ENCODE measurements around the gene ZKSCAN8. TPM values are rescaled to one million over a fixed set of nuclear protein-coding genes. Genes with fewer than 3 reads are reported as not detected.

Gene ZKSCAN8
- polyA plus RNA-seq, 1 experiment = 11.5 TPM

DNA sequence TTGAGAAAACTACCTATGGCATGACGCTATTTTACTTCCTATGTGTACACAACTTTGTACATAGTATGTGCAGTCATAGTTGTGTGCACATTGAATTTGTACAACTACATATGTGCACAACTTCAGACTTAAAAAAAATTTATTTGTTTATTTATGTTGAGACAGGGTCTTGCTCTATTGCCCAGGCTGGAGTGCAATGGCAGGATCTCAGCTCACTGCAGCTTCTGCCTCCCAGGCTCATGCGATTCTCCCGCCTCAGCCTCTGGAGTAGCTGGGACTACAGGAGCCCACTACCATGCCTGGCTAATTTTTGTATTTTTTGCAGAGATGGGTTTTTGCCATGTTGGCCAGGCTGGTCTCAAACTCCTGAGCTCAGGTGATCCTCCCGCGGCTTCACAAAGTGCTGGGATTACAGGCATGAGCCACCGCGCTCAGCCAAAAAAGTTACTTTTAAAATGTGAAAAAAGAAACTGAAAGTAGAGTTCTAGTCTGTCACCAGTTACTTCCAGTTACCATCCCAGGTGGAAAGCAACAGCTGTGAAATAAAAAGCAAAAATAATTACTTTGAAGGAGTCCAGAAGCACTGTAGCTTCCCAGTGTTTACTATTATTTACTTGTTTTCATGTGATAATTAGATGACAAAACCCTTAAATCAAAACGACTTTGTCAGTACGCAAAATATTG, 1.7 kb upstream of the ZKSCAN8 start:
- H3K27ac ChIP-seq (ENCODE audit: low read depth, low read length) = no peak overlapping the region
- TF ChIP-seq, protein P1, sequence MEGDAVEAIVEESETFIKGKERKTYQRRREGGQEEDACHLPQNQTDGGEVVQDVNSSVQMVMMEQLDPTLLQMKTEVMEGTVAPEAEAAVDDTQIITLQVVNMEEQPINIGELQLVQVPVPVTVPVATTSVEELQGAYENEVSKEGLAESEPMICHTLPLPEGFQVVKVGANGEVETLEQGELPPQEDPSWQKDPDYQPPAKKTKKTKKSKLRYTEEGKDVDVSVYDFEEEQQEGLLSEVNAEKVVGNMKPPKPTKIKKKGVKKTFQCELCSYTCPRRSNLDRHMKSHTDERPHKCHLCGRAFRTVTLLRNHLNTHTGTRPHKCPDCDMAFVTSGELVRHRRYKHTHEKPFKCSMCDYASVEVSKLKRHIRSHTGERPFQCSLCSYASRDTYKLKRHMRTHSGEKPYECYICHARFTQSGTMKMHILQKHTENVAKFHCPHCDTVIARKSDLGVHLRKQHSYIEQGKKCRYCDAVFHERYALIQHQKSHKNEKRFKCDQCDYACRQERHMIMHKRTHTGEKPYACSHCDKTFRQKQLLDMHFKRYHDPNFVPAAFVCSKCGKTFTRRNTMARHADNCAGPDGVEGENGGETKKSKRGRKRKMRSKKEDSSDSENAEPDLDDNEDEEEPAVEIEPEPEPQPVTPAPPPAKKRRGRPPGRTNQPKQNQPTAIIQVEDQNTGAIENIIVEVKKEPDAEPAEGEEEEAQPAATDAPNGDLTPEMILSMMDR (IDR thresholded peaks at IDR 0.05; ENCODE audit: low read depth, low read length) = no peak
- DNase-seq (ENCODE audit: low read depth, low spot score) = no peak
- ChIA-PET POLR2A (no interaction called here), CTCF (interaction anchor here (0.7 to 3.6 kb wide), 3 partner anchors 36 to 302 kb away, joined by 3 to 34 read pairs (median 5); a partner anchor contains a TSS)
- H3K4me3 ChIP-seq (ENCODE audit: low read depth, low read length) = no peak overlapping the region
- H3K27me3 ChIP-seq (ENCODE audit: control insufficient read depth, insufficient read depth, low read length) = no peaks in the 10 kb centered on the region
- no peaks in the 10 kb centered on the region; the same call in 1 of the 2 replicates for H3K9me3 ChIP-seq (ENCODE audit: control insufficient read depth, insufficient read depth, low read length)

DNA sequence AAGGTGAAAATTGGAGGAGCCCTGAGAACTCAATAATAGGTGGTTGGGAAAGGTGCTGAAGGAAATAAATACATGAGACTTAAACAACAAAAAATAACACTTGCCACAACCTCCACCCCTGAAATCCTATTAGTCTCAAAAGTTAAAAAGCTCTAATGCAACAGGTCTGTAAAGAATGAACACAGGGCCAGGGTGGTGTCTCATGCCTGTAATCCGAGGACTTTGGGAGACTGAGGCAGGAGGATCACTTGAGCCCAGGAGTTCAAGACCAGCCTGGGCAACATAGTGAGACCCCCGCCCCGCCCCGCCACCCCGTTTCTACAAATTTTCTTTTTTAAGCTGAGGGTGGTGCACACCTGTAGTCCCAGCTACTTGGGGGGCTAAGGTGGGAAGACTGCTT, 1.1 kb upstream of the ZKSCAN8 start:
- TF ChIP-seq, protein P1 (IDR thresholded peaks at IDR 0.05; ENCODE audit: low read depth, low read length) = no peak
- ChIA-PET CTCF (interaction anchor here (0.5 to 3.6 kb wide), 7 partner anchors 37 to 278 kb away, joined by 3 to 34 read pairs (median 5); no protein-coding TSS in a partner anchor), POLR2A (interaction anchor here (1.4 to 1.6 kb wide), 2 partner anchors 16 to 21 kb away, joined by 12 to 14 read pairs; partner anchors contain the start of gene ZSCAN16)
- no peak overlapping the region for H3K27ac ChIP-seq (ENCODE audit: low read depth, low read length)
- DNase-seq (ENCODE audit: low read depth, low spot score) = no peak
- no peaks in the 10 kb centered on the region for H3K27me3 ChIP-seq (ENCODE audit: control insufficient read depth, insufficient read depth, low read length)
- no peaks in the 10 kb centered on the region; the same call in 1 of the 2 replicates for H3K9me3 ChIP-seq (ENCODE audit: control insufficient read depth, insufficient read depth, low read length)
- no peak overlapping the region for H3K4me3 ChIP-seq (ENCODE audit: low read depth, low read length)

DNA sequence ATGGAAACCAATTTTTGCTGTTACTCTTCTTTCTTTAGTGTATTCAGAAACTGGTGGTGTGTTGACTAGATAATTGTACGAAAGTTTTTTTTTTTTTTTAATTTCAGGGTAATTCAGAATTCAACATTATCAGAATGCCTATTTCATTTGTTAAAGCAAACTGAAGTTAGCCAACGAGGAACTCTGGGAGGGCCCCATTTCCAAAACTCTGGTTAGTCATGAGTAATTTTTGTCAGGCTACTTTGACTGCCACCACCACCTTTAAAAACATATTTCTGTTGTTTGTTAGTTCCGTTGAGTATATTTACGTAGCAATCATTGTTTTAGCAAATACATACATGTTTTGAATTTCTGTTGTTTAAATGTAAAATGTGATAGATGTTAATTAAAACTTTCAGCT, 763 bp downstream of the ZKSCAN8 start:
- TF ChIP-seq, protein P1 (IDR thresholded peaks at IDR 0.05; ENCODE audit: low read depth, low read length) = no peak
- ChIA-PET CTCF (interaction anchor here (1.1 to 3.6 kb wide), 4 partner anchors 38 to 242 kb away, joined by 4 to 34 read pairs (median 4); no protein-coding TSS in a partner anchor), POLR2A (interaction anchor here (1.2 to 1.6 kb wide), 4 partner anchors 18 to 207 kb away, joined by 4 to 14 read pairs (median 6); partner anchors contain the start of genes ZKSCAN3, ZSCAN16 and ZSCAN26)
- DNase-seq (ENCODE audit: low read depth, low spot score) = no peak
- no peaks in the 10 kb centered on the region for H3K27me3 ChIP-seq (ENCODE audit: control insufficient read depth, insufficient read depth, low read length)
- no peaks in the 10 kb centered on the region; the same call in 1 of the 2 replicates for H3K9me3 ChIP-seq (ENCODE audit: control insufficient read depth, insufficient read depth, low read length)
- no peak overlapping the region for H3K27ac ChIP-seq (ENCODE audit: low read depth, low read length)
- H3K4me3 ChIP-seq (ENCODE audit: low read depth, low read length) = peak overlapping the region; percentile 95

DNA sequence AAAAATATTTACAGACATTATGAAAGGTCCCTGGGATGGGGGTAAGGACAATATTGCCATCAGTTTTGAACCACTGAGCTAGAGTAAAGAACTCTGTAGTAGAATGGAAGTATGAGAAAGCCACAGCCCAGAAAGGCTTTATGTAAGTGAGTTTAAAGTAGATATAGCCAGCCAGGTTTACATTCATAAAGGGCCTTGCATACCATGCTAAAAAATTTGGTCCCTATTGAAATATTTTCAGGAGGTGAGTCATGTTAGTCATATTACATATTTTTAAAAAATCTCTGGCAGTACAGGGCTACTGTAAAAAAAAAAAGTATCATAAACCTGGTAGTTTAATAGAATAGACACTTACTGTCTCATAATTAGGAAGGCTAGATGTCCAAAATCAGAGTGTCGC, 3.5 kb downstream of the ZKSCAN8 start:
- TF ChIP-seq, protein P1 (IDR thresholded peaks at IDR 0.05; ENCODE audit: low read depth, low read length) = no peak
- Histone ChIP-seq H3K27ac (ENCODE audit: low read depth, low read length) (no peak overlapping the region), H3K27me3 (ENCODE audit: control insufficient read depth, insufficient read depth, low read length) (no peaks in the 10 kb centered on the region), H3K9me3 (ENCODE audit: control insufficient read depth, insufficient read depth, low read length) (no peaks in the 10 kb centered on the region; the same call in 1 of the 2 replicates), H3K4me3 (ENCODE audit: low read depth, low read length) (no peak overlapping the region)
- ChIA-PET CTCF (no interaction called here), POLR2A (no interaction called here)
- no peak for DNase-seq (ENCODE audit: low read depth, low spot score)

DNA sequence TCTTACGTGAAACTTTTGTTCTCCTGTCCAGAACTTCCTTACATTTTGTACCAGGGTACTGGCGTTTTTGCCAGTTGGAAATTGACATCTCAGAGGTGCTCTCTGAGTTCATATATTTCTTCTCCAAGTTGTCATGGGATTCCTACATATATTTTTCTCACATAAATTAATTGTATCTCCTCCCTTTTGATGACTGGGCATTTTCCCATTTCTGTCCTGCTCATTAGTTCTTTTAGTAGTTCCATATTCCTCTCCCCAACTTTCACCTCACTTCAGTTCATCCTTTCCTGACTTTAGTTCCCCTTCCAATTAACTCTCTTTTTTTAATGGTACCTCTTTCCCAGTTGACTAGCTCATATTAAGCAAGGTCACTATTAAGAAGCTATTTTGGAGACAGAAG, 10.8 kb downstream of the ZKSCAN8 start:
- POLR2A ChIA-PET = interaction anchor here (0.6 kb wide), 2 partner anchors 9 to 246 kb away, joined by 3 to 4 read pairs; no protein-coding TSS in a partner anchor
- Histone ChIP-seq H3K27ac (ENCODE audit: low read depth, low read length) (no peak overlapping the region), H3K4me3 (ENCODE audit: low read depth, low read length) (no peak overlapping the region), H3K9me3 (ENCODE audit: control insufficient read depth, insufficient read depth, low read length) (peaks cover 8% of the 10 kb centered on the region; the same call in 1 of the 2 replicates), H3K27me3 (ENCODE audit: control insufficient read depth, insufficient read depth, low read length) (no peaks in the 10 kb centered on the region)
- CTCF ChIA-PET = no interaction called here
- TF ChIP-seq, protein P1 (IDR thresholded peaks at IDR 0.05; ENCODE audit: low read depth, low read length) = no peak
- DNase-seq (ENCODE audit: low read depth, low spot score) = no peak
